ENCODE measurements around the gene UQCR11.

The UQCR11 gene

DNA sequence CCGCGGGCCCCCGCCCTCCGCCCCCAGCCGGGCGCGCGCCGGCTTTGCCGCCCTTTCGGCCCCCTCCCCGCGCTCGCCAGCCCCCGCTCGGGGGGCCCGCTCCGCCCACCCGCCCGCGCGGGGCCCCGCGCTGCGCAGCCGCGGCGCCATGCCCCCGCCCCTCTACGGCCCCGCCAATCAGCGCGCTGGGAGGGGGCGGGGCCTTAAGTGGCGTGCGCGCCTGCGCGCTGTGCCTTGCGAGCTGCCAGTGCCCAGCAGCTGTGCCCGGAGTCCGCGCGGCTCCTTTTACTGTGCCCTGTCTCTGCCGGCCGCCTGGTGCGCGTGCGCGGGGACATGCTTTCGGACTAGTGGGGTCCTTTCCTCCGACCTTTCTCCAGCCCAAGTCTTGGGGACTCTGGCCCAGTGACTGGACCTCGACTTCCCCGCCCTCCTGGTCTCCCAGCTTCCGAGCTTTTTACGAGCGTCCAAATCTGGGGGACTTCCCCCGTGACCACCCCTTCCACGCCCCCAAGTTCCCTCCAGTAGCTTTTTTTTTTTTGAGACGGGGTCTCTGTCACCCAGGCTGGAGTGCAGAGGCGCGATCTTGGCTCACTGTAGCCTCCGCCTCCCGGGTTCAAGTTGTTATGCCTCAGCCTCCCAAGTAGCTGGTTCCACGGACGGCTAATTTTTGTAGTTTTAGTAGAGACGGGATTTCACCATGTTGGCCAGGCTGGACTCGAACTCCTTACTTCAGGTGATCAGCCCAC, 12.3 kb downstream of the UQCR11 start, which contains the start of gene MBD3:
Gene MBD3, minus strand, starts transcription at position 111 of the 746 bp plus-strand sequence. CDS start 234 bp downstream, outside the sequence.
- peak; percentile 71 to 84 for DNase-seq (ENCODE audit: low read depth in 1 of 2, low spot score in 1 of 2)

DNA sequence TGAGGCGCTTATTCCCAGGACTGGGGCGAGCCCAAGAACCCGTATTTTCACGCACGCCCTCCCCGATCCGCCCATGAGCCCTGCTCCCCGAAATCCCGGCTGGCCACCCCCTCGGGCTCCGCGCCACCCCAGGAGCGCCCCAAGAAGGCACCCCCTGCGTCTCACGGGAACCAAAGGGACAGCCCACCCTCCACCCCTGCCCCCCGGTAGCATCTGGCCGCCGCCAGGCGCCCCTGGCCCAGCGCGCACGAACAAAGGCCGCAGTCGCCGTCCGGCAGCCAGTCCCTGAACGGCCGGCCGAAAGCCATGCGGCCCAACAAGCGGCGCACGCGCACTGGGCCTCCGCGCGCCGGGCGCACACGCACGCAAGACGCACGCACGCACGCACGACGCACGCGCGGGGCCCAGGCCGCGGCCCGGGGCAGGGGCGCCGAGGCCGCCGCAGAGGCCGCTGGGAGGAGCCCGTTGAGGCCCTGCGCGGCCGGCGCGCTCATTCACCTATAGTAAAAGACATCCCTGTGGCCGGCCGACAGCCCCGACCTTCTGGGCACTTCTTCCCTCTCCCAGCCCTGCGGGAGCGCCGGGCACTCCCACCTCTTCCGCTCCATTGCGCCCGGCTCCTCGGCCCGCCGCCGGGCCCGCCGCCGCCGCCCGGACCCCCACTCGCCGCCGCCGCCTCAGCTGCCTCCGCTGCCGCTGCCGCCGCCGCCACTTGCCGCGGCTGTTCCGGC, 13.1 kb downstream of the UQCR11 start:
- DNase-seq (ENCODE audit: low read depth in 1 of 2, low spot score in 1 of 2): peak; percentile 57 to 78

DNA sequence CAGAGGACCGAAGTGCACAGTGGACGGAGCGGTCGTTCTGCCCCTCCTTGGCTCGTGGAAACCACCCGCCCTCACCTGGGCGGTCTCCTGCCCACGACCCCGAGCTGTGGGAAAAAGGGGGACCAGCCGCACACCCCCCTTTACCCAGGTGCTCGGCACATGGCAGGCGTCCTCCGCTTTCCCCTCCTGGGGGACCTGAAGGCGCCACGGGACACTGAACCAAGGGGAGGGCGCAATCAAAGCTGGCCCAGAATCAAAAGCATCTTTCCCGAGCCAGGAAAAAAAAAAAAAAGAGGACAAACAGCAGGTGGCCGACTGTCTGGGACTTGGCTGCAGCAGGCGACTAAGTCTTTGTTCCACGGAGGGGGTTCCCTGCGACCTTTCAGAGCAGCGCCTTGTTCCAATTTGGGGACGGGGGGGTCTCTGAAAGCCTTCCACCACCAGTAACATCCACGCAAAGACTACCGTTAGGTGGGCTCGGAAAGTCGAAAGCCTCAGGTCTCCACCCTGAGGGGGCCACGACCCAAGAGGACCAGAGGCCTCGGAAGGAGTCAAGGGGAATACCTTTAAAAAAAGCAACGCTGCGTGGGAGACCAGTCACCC, 13.7 kb downstream of the UQCR11 start:
- DNase-seq (ENCODE audit: low read depth in 1 of 2, low spot score in 1 of 2): no peak

DNA sequence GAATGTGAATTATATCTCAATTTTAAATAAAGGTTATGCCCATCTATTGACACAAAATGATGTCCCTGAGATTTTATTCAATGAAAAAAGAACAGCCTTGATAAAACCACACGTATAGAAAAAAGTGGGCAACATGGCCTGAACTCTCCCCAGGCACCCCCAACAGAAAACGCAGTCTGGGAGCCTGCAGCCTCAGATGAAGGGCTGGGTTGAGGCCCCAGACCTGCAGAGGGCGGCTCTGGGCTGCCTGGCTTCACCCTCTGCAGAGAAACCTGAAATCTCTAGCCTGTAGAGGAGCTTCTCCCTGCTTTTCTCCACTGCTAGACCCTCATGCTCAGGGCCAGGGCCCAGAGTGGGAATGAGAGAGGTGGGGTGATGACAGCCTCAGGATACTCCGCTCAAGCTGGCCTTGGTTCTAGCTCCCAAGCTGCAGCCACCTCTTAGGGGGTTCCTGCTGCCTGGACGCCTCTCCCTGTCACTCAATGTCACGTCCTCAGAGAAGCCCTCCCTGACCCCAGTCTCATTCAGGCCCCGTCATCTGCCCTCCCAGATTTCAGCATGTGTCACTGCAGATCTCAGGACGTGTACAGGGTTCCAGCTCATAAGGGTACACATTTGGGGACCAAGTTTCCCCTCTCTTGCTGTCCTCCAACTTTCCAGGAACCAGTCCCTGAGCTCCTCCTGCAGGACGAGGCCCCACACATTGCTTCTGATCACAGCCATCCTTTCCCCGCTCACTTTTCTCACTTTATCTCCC, 14.4 kb downstream of the UQCR11 start:
- no peak for DNase-seq (ENCODE audit: low read depth in 1 of 2, low spot score in 1 of 2)

DNA sequence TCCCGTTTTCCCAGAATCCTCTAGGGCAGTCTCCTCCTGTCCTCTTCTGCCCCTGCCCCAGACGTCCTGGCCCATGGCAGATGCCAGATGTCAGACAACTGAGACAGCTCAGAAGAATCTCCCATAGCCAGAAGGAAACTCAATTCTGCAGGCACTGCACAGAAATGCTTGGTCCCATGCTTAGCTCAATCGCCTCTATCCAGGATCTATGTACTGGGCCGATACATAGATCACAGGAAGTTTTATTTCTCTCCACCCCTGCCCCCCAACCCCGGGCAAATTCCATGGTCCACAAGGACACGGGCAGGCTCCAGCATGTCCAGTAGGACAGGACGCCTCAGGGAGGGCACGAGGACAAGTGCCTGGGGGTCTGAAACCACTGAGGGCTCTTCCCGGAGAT, 17.4 kb downstream of the UQCR11 start:
- DNase-seq (ENCODE audit: low read depth in 1 of 2, low spot score in 1 of 2): no peak

DNA sequence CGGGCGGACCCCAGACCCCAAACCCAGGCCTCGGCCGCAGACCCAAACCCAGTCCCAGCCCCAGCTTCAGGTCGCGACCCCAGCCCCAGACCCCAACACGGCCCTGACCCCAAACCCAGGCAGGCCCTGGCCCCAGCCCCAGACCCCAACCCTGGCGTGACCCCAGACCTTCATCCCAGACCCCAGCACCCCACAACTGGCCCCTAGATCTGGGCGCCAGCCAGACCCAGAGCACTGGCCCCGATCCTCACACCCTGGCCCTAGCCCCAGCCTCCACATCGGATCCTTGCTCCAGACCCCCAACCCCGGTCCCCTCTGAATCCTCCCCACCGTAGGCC, 20.1 kb downstream of the UQCR11 start:
- no peak for DNase-seq (ENCODE audit: low read depth in 1 of 2, low spot score in 1 of 2)

DNA sequence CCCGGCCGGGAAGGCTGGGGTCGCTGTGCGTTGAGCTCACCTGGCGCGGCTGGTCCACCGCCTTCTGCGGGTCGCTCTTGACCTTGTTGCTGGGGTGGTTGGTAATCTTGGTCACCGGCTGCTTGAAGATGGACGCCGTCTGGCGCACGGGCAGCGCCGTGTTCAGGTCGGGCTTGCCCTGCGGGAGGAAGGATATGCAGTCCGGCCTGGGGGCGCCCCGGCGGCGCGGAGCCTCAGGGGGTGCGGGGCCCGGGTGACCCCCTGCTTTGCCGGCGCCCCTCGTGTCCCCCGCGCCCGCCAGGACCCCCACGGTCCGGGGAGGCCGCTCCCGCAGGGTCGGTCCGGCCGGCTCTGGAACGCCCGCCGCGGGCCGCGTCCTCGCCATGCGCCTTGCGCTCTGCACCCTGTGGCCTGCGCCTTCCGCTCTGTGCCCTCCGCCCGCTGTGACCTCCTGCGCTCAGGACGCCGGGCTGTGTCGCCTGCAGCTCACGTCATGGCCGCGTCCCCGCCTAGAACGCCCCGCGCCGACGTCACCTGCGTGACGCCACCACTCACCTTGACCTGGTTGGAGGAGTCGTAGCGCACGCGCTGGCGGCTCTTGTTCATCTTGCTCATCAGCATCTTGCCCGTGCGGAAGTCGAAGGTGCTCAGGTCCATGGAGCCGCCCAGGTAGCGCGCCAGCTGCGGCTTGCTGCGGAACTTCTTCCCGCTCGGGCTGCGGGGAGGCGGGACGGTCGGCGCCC, 20.6 kb downstream of the UQCR11 start:
- DNase-seq (ENCODE audit: low read depth in 1 of 2, low spot score in 1 of 2): no peak

DNA sequence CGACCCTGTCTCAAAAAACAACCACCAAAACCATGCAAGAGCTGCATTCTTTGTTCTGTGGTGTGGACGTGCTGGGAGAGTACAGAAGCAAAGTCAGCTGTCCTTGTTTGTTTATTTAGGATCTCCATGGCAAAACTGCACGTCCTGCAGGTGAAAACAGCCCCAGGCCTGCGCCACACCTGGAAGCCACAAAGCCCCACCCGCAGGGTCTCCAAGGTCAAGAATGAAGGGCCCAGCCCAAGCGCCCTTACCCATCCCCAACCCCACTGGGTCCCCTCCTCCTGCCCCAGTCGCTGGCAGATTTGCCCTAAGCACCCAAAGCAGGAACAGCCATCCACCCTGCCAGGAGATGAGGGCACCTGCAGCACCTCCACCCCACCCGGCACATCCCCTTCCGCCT, 23.1 kb downstream of the UQCR11 start:
- no peak for DNase-seq (ENCODE audit: low read depth in 1 of 2, low spot score in 1 of 2)

DNA sequence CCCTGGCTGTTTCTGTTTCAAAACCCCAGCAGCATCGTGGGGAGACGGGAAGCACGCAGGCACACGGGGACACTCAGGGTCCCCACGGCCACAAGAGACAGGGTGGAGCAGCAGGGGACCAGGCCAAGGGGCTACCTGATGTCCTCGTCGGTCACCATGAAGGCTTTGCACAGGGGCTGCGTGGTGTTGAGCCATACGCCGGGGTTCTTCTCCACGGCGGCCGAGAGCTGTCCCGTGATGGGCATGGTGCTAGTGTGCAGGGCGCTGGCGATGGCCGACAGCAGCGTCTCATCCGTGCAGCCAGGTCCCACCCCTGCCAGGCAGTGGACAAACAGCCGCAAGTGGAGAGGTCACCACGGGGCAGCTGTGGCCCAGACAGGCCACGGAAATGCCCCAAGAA, 24.3 kb downstream of the UQCR11 start:
- no peak for DNase-seq (ENCODE audit: low read depth in 1 of 2, low spot score in 1 of 2)

DNA sequence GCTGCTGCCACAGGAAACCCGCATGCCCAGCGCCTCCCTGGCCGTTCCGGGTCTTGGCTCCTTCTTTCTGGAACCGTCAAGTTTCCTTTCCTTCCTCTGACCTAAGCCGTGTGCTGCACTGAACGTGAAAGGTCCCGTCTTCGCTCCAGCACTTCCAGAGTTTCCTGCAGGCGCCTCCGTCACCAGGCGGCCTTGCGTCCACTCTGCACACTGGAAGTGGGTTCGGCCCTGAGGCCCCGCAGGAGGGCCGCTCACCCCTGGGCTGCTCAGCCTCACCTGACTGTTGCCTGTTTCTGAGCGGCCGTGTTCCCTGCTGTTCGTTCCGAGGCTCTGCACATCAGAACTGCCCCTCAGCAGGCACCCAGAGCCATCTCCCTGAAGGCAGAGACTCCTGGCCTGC, 24.9 kb downstream of the UQCR11 start:
- DNase-seq (ENCODE audit: low read depth in 1 of 2, low spot score in 1 of 2): no peak

DNA sequence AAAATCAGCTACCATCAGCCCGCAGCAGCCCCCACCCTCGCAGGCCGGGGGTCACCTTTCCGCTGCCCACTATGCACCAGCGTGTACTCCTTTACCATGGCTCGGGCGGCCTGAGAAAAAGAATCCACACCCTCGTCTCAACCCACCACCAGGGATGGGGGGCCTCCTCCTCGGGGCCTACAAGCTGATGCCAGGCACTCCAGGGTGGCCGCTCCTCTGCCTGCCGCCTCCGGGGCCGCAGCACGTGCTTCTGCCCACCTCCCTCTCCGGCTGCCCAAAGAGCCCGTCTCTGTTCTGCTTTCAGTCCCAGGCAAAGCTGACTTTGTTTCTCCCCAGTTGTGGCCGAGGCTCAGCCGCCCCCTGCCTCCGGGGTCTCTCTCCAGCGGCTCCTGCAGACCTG, 26.0 kb downstream of the UQCR11 start:
- DNase-seq (ENCODE audit: low read depth in 1 of 2, low spot score in 1 of 2): no peak

DNA sequence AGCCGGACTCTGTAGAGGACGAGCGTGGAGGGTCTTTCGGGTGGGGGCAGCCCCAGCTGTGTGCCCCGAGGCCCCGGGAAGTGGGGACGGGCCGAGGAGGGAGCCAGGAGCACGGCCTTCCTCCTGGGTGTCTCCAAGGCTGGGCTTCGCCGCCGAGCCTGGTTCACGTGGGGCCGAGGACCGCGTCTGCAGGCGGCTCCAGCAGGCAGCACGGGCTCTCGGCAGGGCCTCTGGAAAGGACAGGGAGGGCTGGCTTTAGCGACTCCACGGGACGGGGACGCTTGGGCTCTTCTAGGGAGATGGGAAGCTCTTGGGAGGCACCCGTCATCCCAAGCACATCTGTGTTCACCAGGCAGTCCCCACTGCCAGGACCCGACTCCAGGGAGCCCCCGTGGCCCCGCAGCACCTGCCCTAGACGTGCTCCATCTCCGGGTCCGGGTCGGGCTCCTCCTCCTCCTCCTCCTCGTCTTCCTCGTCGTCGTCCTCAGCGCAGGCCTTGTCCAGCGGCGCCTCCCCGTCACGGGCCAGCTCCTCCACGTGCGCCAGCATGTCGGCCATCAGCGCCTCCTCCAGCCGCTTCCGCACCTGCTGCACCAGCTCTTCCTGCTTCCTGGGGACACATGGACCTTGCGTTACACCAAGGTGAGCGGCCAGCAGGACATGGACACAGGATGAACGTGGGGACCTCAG, 27.2 kb downstream of the UQCR11 start:
- no peak for DNase-seq (ENCODE audit: low read depth in 1 of 2, low spot score in 1 of 2)

DNA sequence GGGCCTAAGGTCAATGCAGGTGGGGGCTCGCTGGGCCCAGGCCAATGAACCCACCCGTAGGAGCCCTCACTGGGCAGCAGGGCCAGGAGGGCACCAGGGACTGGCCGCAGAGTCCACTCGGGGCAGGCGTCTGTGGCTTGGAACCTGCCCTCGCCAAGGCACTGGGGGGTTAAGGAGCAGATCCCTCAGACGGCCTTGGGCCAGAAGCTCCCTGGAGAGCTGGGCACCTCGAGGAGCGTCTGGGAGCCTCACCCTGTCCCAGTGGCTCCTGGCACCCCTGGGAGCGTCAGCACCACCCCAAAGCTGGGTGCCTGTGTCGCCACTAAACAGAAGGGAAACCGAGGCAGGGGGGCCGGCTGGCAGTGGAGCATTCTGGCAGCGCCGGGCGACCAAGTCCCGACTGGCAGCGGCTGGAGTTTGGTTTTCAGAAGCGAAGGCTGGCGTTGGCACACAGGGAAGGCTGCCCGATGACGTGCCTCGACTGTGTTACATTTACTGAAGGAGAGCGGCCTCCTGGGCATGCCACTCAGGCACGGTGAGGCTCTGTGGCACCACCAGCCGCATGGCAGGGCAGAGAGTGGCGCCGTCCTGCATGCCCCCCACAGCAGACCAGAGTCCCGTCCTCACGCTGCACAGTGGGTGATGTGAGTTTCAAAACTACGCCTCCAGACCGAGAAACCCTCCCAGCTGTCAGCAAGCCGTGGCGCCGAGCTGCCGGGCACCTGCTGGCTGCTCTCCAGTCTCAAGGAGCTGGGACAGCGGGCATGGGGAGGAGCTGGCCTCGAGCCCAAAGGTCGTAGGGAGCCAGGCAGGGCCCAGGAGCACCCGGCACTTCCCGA, 28.0 kb downstream of the UQCR11 start:
- DNase-seq (ENCODE audit: low read depth in 1 of 2, low spot score in 1 of 2): no peak

DNA sequence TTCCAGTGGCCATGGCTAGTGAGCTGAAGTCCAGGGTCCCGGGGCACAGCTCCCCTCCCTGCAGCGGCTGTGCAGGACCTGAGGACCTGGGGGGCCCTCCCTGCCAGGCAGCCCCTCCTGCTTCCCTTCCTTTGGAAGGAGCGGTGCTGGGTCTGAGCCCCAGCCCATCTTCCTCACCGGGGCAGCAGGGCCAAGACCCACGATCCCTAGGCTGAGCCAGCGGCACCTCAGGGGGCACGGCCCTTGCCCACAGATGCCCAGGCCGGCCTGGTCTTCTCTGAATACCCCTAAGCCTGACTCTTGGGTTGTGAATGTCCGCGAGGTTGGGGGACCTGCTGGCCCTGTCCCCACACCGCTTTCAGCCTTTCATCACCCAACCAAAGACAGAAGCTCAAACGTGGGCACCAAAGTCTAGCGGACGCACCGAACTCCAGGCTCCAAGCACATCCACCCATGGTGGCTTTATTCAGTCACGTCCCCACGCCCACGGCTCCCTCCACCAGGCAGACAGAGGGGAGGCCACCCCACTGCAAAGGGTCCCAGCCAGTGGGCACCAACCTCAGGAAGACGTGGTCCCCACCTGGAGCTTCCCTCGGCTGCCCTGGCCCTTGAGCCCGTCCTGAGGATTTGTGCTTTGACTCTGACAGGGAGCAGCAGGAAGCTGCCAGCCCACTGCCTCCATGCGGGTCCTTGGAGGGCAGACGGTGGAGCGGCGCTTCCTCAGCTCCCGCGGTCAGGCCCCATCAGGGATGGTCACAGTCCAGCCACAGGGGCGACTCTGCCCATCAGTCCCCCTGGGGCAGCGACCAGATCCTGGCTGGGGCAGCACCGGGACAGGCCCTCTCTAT, 28.8 kb downstream of the UQCR11 start:
- DNase-seq (ENCODE audit: low read depth in 1 of 2, low spot score in 1 of 2): no peak

DNA sequence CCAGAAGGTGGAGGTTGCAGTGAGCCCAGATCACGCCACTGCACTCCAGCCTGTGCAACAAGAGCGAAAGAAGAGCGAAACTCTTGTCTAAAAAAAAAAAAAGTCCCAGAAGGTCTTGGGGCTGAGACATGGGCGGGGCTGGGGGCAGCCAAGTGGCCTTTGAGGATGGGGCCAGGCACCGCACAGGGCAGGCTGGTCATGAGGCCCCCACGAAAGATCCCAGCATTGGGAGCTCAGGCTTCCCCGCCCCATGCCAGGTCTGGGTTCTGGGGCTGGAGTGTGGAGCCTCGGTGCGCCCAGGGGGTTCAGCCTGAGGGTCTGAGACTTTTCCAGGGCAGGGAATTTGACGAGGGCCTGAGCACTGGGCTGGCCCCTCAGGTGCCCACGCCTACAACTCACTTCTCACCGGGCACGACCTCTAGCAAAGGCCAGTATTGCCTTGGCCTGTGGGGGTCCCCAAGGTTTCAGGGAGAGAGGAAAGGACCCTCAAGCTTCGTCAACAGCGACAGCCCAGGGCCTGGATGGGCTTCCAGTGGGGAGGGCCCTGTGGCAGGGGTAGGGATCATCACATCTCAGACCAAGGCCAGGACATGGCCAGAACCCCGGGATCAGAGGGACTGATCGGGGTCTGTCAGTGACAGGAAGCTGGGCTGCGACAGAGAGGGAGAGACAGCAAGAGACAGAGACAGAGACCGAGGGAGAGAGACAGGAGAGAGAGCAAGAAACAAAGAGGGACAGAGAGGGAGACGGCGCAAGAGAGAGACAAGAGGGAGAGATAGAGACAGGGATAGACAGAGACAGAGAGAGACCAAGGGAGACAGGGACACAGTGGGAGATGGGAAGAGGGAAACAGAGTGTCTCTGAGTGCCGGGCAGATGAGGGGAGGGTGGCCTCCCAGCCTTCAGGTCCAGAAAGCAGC, 29.7 kb downstream of the UQCR11 start:
- no peak for DNase-seq (ENCODE audit: low read depth in 1 of 2, low spot score in 1 of 2)

DNA sequence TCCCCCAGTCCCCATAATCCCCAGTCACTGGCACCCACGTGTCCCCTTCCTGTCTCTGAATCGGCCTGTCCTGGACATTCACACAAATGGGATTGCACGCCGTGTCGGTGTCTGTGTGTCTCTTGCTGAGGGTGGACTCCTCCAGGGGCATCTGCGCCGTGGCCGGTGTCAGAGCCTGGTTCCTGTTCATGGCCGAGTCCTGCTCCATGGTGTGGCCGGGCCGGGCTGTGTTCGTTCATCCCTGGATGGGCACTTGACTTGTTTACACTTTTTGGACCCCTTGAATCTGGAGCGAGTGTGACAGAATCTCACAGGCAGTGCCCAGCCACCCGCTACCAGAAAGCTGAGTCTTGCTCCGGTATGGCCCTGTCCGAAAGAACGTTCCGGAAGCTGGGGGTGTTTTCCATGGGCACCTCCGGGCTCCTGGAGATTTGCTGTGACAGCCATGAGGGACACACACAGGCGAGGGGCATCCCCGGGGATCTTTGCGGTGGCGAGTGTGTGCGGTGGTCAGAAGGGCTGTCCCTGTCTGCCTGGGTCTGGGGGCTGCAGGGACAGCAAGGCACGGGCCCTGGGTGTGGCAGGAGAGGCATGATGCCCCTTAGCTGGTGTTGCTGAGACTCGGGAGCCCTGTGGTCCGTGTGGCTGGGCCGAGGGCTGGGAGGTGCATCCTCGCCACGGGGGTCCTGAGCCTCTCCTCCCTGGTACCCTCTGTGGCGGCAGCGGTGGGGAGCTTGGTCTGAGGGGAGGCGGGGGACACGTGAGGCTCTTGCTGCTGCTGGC, 30.7 kb downstream of the UQCR11 start:
- DNase-seq (ENCODE audit: low read depth in 1 of 2, low spot score in 1 of 2): no peak

DNA sequence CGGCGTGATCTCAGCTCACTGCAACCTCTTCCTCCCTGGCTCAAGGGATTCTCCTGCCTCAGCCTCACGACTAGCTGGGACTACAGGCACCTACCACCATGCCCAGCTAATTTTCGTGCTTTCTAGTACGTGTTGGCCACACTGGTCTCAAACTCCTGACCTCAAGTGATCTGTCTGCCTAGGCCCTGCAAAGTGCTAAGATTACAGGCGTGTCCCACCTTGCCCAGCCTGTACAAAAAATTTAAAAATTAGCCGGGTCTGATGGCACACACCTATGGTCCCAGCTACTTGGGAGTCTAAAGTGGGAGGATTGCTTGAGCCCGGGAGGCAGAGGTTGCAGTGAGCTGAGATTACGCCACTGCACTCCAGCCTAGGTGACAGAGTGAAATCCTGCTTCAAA, 32.5 kb downstream of the UQCR11 start:
- no peak for DNase-seq (ENCODE audit: low read depth in 1 of 2, low spot score in 1 of 2)

All from activated T-helper 1 cell treated with anti-CD3 and anti-CD28 coated beads, Interleukin-2, amount 50 U/mL, for 16 hours (primary cell).